Loucy (cell line): ENCODE data around the gene SNX20.
A peak's percentile ranks its signal among the peaks of the same experiment; 100 is the strongest.

Source experiments
- H2AFZ ChIP-seq: fragments of 200-600 bp; sonication (generic); 2 replicates; pipeline ENCODE4 v1.6.0; 2016; ENCODE audit warnings: antibody characterized with exemption, mild to moderate bottlenecking, low read length, moderate library complexity
- H3F3A ChIP-seq: fragments of 200-600 bp; 2 replicates; pipeline ENCODE4 v1.6.0; 2016; ENCODE audit warnings: antibody characterized with exemption, low read depth, mild to moderate bottlenecking
- H3K27me3 ChIP-seq: fragments of 200-600 bp; sonication (generic); 2 replicates; pipeline ENCODE4 v1.6.1; 2014; ENCODE audit warnings: low read length, mild to moderate bottlenecking; ENCODE audit not compliant: insufficient read depth, poor library complexity, severe bottlenecking
- H3K36me3 ChIP-seq: fragments of 200-600 bp; sonication (generic); 2 replicates; pipeline ENCODE4 v1.6.1; 2016; ENCODE audit warnings: low read length; ENCODE audit not compliant: insufficient read depth
- H3K4me1 ChIP-seq: fragments of 200-600 bp; sonication (generic); 2 replicates; pipeline ENCODE4 v1.5.1; 2014; ENCODE audit warnings: low read length, mild to moderate bottlenecking; ENCODE audit not compliant: insufficient read depth, poor library complexity, severe bottlenecking
- H3K4me2 ChIP-seq: fragments of 200-600 bp; sonication (generic); 2 replicates; pipeline ENCODE4 v1.6.0; 2014; ENCODE audit warnings: antibody characterized with exemption, low read length, low read depth, mild to moderate bottlenecking; ENCODE audit not compliant: poor library complexity, severe bottlenecking
- H3K4me3 ChIP-seq: fragments of 200-600 bp; sonication (generic); 2 replicates; pipeline ENCODE4 v1.5.1; 2014; ENCODE audit warnings: low read length, mild to moderate bottlenecking, mixed read lengths; ENCODE audit not compliant: poor library complexity, severe bottlenecking
- H3K79me2 ChIP-seq: fragments of 200-600 bp; sonication (generic); 2 replicates; pipeline ENCODE4 v1.6.1; 2014; ENCODE audit warnings: low read length; ENCODE audit not compliant: insufficient read depth
- H3K9ac ChIP-seq: fragments of 200-600 bp; sonication (generic); 2 replicates; pipeline ENCODE4 v1.6.0; 2014; ENCODE audit warnings: mild to moderate bottlenecking, low read depth, low read length, moderate library complexity; ENCODE audit not compliant: poor library complexity, severe bottlenecking
- H3K9me2 ChIP-seq: fragments of 200-600 bp; sonication (generic); replicated peaks from 2 replicates; pipeline ENCODE4 v1.6.1; 2016; ENCODE audit warnings: low read depth, low read length, mixed read lengths
- H3K9me3 ChIP-seq: fragments of 200-600 bp; sonication (generic); 2 replicates; pipeline ENCODE4 v1.6.1; 2014; ENCODE audit warnings: mild to moderate bottlenecking, antibody characterized with exemption, low read length, low read depth; ENCODE audit not compliant: insufficient read depth
- H4K20me1 ChIP-seq: fragments of 200-600 bp; sonication (generic); 2 replicates; pipeline ENCODE4 v1.6.0; 2014; ENCODE audit warnings: antibody characterized with exemption, low read length, mild to moderate bottlenecking; ENCODE audit not compliant: insufficient read depth, poor library complexity, severe bottlenecking
- EZH2phosphoT487 ChIP-seq: fragments of 200-600 bp; IDR thresholded peaks from 2 replicates; pipeline ENCODE4 v1.6.1; 2018; ENCODE audit warnings: antibody characterized with exemption, mild to moderate bottlenecking, moderate library complexity, borderline replicate concordance
- TF ChIP-seq, protein P1 (sequence below): fragments of 200-600 bp; sonication (generic); conservative IDR thresholded peaks from 2 replicates; pipeline ENCODE4 v1.5.1; 2014; ENCODE audit warnings: mild to moderate bottlenecking, antibody characterized with exemption, low read length

The SNX20 gene

DNA sequence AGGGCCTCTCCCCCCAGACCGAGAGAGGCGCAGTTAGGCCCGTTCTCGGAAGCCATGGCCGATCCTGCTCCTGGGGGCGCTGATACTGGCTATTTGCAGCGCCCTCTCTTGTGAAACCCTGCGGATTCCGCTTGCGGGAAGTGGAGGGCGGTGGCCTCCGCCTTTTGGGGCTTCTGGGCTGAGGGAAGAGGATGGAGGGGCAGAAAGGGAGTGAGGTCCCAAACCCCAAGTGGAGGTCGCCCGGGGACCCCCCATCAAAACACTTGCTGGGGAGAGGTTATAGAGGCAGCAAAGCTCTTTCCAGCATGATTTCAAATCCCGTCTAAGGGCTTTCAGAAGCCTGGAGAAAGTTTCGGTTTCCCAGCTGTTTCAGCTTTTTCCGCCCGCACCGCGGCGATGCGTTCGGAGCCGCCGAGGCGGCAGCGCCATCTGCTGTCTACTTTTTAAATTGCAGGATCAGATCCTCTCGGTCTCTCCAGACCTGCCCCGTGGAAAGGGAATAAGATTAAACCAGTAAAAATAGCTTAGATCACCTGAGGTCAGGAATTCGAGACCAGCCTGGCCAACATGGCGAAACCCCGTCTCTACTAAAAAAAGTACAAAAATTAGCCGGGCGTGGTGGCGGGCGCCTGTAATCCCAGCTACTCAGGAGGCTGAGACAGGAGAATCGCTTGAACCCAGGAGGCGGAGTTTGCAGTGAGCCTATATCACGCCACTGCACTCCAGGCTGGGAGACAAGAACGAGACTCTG lies 15.8 kb downstream of the SNX20 start:
- H4K20me1 ChIP-seq, result no peaks in the 10 kb centered on the region
- H3K4me3 ChIP-seq, result peak overlapping the region; percentile 70
- peak overlapping the region; percentile 77 for H3K4me2 ChIP-seq
- TF ChIP-seq EZH2phosphoT487, result no peak
- TF ChIP-seq, protein P1, sequence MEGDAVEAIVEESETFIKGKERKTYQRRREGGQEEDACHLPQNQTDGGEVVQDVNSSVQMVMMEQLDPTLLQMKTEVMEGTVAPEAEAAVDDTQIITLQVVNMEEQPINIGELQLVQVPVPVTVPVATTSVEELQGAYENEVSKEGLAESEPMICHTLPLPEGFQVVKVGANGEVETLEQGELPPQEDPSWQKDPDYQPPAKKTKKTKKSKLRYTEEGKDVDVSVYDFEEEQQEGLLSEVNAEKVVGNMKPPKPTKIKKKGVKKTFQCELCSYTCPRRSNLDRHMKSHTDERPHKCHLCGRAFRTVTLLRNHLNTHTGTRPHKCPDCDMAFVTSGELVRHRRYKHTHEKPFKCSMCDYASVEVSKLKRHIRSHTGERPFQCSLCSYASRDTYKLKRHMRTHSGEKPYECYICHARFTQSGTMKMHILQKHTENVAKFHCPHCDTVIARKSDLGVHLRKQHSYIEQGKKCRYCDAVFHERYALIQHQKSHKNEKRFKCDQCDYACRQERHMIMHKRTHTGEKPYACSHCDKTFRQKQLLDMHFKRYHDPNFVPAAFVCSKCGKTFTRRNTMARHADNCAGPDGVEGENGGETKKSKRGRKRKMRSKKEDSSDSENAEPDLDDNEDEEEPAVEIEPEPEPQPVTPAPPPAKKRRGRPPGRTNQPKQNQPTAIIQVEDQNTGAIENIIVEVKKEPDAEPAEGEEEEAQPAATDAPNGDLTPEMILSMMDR, result peak; percentile 84
- no peaks in the 10 kb centered on the region for H3K79me2 ChIP-seq
- peak overlapping the region; percentile 52 for H3K9ac ChIP-seq
- no peaks in the 10 kb centered on the region for H3K27me3 ChIP-seq
- H3K9me2 ChIP-seq, result no peaks in the 10 kb centered on the region
- H3K9me3 ChIP-seq, result no peaks in the 10 kb centered on the region
- 0 out of 2 replicates have a peak, but pooled peaks cover 5% of the 10 kb centered on the region for H3F3A ChIP-seq
- peak overlapping the region; percentile 82 for H2AFZ ChIP-seq
- no peaks in the 10 kb centered on the region for H3K36me3 ChIP-seq
- peaks cover 17% of the 10 kb centered on the region for H3K4me1 ChIP-seq

- no peaks in the 10 kb centered on the region for H3K36me3 ChIP-seq
- H3K4me1 ChIP-seq, result peaks cover 17% of the 10 kb centered on the region
- H2AFZ ChIP-seq, result no peak overlapping the region
- H3K9me3 ChIP-seq, result no peaks in the 10 kb centered on the region
- no peak overlapping the region for H3K9ac ChIP-seq
- H3K4me2 ChIP-seq, result no peak overlapping the region
- no peak overlapping the region for H3K4me3 ChIP-seq
- H3K9me2 ChIP-seq, result no peaks in the 10 kb centered on the region
- H3K27me3 ChIP-seq, result no peaks in the 10 kb centered on the region
- no peak for TF ChIP-seq EZH2phosphoT487
- TF ChIP-seq, protein P1, result no peak
- H3F3A ChIP-seq, result 0 out of 2 replicates have a peak, but pooled peaks cover 5% of the 10 kb centered on the region
- no peaks in the 10 kb centered on the region for H4K20me1 ChIP-seq
- H3K79me2 ChIP-seq, result no peaks in the 10 kb centered on the region
Measured at GRCh38 chr16:50664270-50664669, 16.8 kb downstream of the SNX20 start.

DNA sequence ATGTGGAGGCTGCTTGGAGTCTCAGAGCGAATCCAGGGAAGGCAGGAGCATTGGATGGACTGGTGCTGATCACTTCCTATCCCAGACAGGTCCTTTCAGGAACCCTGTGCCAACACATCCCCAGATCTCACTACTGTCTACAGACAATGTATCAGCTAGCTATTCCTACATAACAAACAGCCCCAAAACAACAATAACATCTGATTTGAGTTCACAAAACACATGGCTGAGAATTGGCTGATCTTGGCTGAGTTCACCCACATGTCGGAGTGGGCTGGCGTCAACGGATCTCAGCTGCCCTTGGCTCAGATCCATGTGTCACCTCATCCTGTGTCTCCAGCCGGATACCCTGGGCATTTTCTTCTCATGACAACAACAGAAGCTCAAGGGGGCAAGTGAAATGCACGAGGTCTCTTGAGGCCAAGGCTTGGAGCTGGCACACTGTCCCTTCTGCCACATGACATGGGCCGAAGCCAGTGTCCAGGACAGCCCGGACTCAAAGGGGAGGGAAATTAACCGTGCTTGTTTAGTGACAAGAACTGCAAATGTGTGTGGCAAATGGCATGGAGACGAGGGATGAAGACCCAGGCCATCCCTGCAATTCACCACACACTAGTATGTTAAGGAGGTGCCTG lies 18.7 kb downstream of the SNX20 start:
- Histone ChIP-seq H3K9me3 (no peaks in the 10 kb centered on the region), H3K27me3 (no peaks in the 10 kb centered on the region), H3K36me3 (no peaks in the 10 kb centered on the region), H3K4me1 (peaks cover 15% of the 10 kb centered on the region), H3K4me2 (no peak overlapping the region), H3K9ac (no peak overlapping the region), H2AFZ (no peak overlapping the region), H4K20me1 (no peaks in the 10 kb centered on the region), H3K4me3 (no peak overlapping the region), H3K79me2 (no peaks in the 10 kb centered on the region), H3F3A (0 out of 2 replicates have a peak, but pooled peaks cover 5% of the 10 kb centered on the region), H3K9me2 (no peaks in the 10 kb centered on the region)
- TF ChIP-seq EZH2phosphoT487, result no peak
- TF ChIP-seq, protein P1, result no peak
